ENCODE data around the gene EPN2. TPM values are rescaled to one million over a fixed set of nuclear protein-coding genes. Genes with fewer than 3 reads are reported as not detected.

The EPN2 gene
- total RNA-seq, 2 donors from 2014 or later: 28.7 to 47.9 TPM

DNA sequence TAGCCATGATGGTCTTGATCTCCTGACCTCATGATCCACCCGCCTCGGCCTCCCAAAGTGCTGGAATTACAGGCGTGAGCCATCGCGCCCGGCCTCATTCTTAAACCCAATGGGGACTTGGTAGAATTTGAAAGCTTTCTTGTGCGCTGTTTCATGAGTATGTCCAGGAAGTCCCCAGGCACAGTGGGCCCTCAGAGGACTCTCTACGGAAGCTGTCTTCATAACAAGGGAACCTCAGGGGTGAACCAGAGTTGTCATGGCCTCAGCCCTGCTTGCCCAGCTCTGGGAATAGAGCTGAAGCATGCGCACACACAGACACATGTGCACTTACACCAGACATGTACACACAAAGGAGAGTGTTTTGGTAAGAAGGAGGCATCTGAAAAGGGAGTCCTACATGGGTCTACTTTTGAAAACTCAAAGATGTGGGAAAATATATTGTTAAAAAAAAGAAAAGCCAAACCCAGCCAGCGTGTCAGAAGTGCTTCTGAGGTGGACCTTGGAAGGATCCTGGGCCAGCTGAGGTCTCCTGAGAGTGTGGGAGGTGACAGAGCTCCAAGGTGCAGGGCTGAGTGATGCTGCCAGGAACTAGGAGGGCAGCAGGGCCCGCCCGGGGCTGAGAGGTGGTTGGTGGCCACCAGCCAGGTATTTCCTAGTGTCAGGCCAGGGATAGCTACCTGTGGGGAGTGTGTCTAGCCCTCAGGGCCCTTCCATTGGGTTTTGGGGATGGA lies 54.6 kb downstream of the EPN2 start:
- ATAC-seq (ENCODE audit: insufficient number of reproducible peaks, low FRiP score, low read depth) (no peak), DNase-seq (ENCODE audit: low spot score) (no peak)
- Histone ChIP-seq H3K4me1 (ENCODE audit: control insufficient read depth in 1 of 2, low read depth in 2 of 2) (peaks cover 13 to 19% of the 10 kb centered on the region in 2 donors), H3K36me3 (no peaks in the 10 kb centered on the region), H3K9me3 (no peaks in the 10 kb centered on the region), H3K4me3 (no peak overlapping the region), H3K27ac (no peak overlapping the region), H3K27me3 (replicated peaks; ENCODE audit: insufficient read depth) (no peaks in the 10 kb centered on the region)
- TF ChIP-seq, protein P1, sequence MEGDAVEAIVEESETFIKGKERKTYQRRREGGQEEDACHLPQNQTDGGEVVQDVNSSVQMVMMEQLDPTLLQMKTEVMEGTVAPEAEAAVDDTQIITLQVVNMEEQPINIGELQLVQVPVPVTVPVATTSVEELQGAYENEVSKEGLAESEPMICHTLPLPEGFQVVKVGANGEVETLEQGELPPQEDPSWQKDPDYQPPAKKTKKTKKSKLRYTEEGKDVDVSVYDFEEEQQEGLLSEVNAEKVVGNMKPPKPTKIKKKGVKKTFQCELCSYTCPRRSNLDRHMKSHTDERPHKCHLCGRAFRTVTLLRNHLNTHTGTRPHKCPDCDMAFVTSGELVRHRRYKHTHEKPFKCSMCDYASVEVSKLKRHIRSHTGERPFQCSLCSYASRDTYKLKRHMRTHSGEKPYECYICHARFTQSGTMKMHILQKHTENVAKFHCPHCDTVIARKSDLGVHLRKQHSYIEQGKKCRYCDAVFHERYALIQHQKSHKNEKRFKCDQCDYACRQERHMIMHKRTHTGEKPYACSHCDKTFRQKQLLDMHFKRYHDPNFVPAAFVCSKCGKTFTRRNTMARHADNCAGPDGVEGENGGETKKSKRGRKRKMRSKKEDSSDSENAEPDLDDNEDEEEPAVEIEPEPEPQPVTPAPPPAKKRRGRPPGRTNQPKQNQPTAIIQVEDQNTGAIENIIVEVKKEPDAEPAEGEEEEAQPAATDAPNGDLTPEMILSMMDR (IDR thresholded peaks at IDR 0.05): no peak

- no peak overlapping the region for H3K27ac ChIP-seq
- no peak for ATAC-seq (ENCODE audit: insufficient number of reproducible peaks, low FRiP score, low read depth)
Measured at GRCh38 chr17:19292377-19292711, 55.2 kb downstream of the EPN2 start.

DNA sequence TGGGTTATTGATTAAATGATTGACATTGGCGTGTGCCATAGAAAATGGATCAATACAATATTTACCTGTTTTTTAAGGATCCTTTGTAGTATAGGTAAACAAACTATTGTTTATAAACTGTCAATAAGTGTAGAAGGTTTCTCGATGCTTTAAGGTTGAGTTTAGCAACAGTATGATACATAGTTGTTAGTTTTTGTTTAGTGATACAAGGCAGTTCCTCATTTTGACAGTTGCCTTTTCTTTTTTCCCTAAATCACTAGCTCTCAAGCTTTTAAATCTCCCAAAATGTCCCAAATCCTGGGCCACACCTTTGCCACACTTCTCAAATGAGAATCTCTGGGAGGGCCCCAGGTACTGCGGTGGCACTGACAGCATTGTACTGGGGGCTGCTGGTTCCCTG lies 57.3 kb downstream of the EPN2 start:
- Histone ChIP-seq H3K27me3 (replicated peaks; ENCODE audit: insufficient read depth) (no peaks in the 10 kb centered on the region), H3K36me3 (no peaks in the 10 kb centered on the region), H3K4me3 (no peak overlapping the region), H3K9me3 (no peaks in the 10 kb centered on the region), H3K27ac (no peak overlapping the region), H3K4me1 (ENCODE audit: control insufficient read depth in 1 of 2, low read depth in 2 of 2) (peaks cover 8 to 18% of the 10 kb centered on the region in 2 donors)
- TF ChIP-seq, protein P1 (IDR thresholded peaks at IDR 0.05): no peak
- ATAC-seq (ENCODE audit: insufficient number of reproducible peaks, low FRiP score, low read depth) (no peak), DNase-seq (ENCODE audit: low spot score) (no peak)

More at GRCh38 chr17:19292377-19292711, 55.2 kb downstream of the EPN2 start:
- H3K9me3 ChIP-seq: no peaks in the 10 kb centered on the region
- H3K4me3 ChIP-seq: no peak overlapping the region
- DNase-seq (ENCODE audit: low spot score): no peak
- H3K36me3 ChIP-seq: no peaks in the 10 kb centered on the region
- H3K27me3 ChIP-seq (replicated peaks; ENCODE audit: insufficient read depth): no peaks in the 10 kb centered on the region
- TF ChIP-seq, protein P1 (IDR thresholded peaks at IDR 0.05): no peak
- H3K4me1 ChIP-seq (ENCODE audit: control insufficient read depth in 1 of 2, low read depth in 2 of 2): peaks cover 8 to 14% of the 10 kb centered on the region in 2 donors

DNA sequence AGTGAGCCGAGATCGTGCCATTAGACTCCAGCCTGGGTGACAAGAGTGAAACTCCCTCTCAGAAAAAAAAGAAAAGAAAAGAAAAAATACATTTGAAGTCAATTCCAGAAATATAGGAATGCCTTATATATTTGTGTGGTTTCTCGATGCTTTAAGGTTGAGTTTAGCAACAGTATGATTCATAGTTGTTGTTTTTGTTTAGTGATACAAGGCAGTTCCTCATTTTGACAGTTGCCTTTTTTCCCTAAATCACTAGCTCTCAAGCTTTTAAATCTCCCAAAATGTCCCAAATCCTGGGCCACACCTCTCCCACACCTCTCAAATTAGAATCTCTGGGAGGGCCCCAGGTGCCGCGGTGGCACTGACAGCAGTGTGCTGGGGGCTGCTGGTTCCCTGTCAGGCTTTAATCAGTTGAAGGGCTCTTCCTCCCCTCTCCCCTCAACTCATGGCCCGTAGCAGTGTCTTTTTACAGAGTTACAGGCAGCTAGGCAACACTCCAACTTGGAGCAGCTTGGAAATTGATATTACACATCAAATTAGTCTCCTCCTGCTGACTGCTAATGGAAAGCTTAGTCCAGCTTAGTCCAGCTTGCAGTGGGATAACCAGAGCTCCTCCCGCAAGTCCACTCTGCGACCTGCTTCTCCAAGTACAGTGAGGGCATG lies 58.4 kb downstream of the EPN2 start:
- H3K9me3 ChIP-seq: no peaks in the 10 kb centered on the region
- no peaks in the 10 kb centered on the region for H3K27me3 ChIP-seq (replicated peaks; ENCODE audit: insufficient read depth)
- DNase-seq (ENCODE audit: low spot score) (no peak), ATAC-seq (ENCODE audit: insufficient number of reproducible peaks, low FRiP score, low read depth) (no peak)
- TF ChIP-seq, protein P1 (IDR thresholded peaks at IDR 0.05): no peak
- H3K4me1 ChIP-seq (ENCODE audit: control insufficient read depth in 1 of 2, low read depth in 2 of 2): peaks cover 3 to 10% of the 10 kb centered on the region in 2 donors
- no peaks in the 10 kb centered on the region for H3K36me3 ChIP-seq
- no peak overlapping the region for H3K27ac ChIP-seq
- no peak overlapping the region for H3K4me3 ChIP-seq
